ENCODE results near the gene NME5. TPM values are rescaled to one million over a fixed set of nuclear protein-coding genes. Genes with fewer than 3 reads are reported as not detected.

NME5 gene
- total and polyA plus RNA-seq, 9 of the 15 experiments (the other 6 are each of a cell fraction or from before 2014, with no cell fraction given): not detected

DNA sequence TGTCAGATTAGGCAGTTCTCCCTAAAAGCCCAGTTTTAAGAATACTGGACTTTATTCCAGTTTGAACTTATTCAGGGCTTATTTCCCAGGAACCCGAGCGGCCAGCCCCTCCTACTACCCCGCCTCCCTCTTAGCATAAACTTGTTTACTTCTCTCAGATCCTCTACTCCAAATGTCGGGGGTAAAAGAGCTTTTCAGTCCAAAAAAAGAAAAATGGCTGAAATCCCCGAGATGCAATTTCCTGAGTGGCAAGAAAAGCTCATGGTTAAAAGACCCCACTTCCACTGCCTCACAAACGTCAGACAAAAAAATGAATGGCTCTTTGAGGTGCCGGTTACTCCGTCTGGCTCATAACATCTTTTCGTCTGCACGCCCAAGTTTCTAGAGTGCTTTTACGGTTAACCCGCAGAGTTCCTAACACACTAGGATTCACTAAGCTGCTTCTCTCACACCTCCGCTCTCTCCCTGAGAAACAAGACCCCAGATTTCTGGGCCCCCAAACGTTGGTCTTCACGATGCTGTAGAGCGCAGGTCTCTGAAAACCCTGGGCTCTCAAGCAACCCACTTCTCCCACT is 38.8 kb upstream of the NME5 start (continued):
- TF ChIP-seq, protein P1, sequence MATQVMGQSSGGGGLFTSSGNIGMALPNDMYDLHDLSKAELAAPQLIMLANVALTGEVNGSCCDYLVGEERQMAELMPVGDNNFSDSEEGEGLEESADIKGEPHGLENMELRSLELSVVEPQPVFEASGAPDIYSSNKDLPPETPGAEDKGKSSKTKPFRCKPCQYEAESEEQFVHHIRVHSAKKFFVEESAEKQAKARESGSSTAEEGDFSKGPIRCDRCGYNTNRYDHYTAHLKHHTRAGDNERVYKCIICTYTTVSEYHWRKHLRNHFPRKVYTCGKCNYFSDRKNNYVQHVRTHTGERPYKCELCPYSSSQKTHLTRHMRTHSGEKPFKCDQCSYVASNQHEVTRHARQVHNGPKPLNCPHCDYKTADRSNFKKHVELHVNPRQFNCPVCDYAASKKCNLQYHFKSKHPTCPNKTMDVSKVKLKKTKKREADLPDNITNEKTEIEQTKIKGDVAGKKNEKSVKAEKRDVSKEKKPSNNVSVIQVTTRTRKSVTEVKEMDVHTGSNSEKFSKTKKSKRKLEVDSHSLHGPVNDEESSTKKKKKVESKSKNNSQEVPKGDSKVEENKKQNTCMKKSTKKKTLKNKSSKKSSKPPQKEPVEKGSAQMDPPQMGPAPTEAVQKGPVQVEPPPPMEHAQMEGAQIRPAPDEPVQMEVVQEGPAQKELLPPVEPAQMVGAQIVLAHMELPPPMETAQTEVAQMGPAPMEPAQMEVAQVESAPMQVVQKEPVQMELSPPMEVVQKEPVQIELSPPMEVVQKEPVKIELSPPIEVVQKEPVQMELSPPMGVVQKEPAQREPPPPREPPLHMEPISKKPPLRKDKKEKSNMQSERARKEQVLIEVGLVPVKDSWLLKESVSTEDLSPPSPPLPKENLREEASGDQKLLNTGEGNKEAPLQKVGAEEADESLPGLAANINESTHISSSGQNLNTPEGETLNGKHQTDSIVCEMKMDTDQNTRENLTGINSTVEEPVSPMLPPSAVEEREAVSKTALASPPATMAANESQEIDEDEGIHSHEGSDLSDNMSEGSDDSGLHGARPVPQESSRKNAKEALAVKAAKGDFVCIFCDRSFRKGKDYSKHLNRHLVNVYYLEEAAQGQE (IDR thresholded peaks at IDR 0.05; ENCODE audit: borderline replicate concordance): no peak
- TF ChIP-seq, protein P1 (CRISPR knock-in tag; IDR thresholded peaks at IDR 0.05; ENCODE audit: low read depth): no peak
- TF ChIP-seq CHD2 (IDR thresholded peaks at IDR 0.05; ENCODE audit: low read depth, low read length) (no peak), ZNF263 (CRISPR knock-in tag; IDR thresholded peaks at IDR 0.05; ENCODE audit: borderline replicate concordance) (0 out of 2 replicates have a peak, but pooled peaks have one; percentile 8), MYNN (IDR thresholded peaks at IDR 0.05) (no peak), MYNN (CRISPR knock-in tag; IDR thresholded peaks at IDR 0.05) (no peak), SAFB (IDR thresholded peaks at IDR 0.05; ENCODE audit: borderline replicate concordance, low read depth, low read length) (no peak), ZNF253 (CRISPR knock-in tag; conservative IDR thresholded peaks at IDR 0.05) (no peak), SMAD4 (CRISPR knock-in tag; conservative IDR thresholded peaks at IDR 0.05) (0 out of 2 replicates have a peak, but pooled peaks have one; percentile 14), HNRNPK (IDR thresholded peaks at IDR 0.05; ENCODE audit: low read depth, low read length, poor library complexity, severe bottlenecking) (no peak), ZNF354B (CRISPR knock-in tag; IDR thresholded peaks at IDR 0.05) (no peak), ZBTB7A (IDR thresholded peaks at IDR 0.05; ENCODE audit: borderline replicate concordance, control insufficient read depth, low read depth, low read length) (peak; percentile 34; the same call in 1 of the 2 replicates)
- TF ChIP-seq, protein P2, sequence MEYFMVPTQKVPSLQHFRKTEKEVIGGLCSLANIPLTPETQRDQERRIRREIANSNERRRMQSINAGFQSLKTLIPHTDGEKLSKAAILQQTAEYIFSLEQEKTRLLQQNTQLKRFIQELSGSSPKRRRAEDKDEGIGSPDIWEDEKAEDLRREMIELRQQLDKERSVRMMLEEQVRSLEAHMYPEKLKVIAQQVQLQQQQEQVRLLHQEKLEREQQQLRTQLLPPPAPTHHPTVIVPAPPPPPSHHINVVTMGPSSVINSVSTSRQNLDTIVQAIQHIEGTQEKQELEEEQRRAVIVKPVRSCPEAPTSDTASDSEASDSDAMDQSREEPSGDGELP (CRISPR knock-in tag; IDR thresholded peaks at IDR 0.05; ENCODE audit: borderline replicate concordance): no peak
- TF ChIP-seq, protein P3, sequence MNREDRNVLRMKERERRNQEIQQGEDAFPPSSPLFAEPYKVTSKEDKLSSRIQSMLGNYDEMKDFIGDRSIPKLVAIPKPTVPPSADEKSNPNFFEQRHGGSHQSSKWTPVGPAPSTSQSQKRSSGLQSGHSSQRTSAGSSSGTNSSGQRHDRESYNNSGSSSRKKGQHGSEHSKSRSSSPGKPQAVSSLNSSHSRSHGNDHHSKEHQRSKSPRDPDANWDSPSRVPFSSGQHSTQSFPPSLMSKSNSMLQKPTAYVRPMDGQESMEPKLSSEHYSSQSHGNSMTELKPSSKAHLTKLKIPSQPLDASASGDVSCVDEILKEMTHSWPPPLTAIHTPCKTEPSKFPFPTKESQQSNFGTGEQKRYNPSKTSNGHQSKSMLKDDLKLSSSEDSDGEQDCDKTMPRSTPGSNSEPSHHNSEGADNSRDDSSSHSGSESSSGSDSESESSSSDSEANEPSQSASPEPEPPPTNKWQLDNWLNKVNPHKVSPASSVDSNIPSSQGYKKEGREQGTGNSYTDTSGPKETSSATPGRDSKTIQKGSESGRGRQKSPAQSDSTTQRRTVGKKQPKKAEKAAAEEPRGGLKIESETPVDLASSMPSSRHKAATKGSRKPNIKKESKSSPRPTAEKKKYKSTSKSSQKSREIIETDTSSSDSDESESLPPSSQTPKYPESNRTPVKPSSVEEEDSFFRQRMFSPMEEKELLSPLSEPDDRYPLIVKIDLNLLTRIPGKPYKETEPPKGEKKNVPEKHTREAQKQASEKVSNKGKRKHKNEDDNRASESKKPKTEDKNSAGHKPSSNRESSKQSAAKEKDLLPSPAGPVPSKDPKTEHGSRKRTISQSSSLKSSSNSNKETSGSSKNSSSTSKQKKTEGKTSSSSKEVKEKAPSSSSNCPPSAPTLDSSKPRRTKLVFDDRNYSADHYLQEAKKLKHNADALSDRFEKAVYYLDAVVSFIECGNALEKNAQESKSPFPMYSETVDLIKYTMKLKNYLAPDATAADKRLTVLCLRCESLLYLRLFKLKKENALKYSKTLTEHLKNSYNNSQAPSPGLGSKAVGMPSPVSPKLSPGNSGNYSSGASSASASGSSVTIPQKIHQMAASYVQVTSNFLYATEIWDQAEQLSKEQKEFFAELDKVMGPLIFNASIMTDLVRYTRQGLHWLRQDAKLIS (CRISPR knock-in tag; IDR thresholded peaks at IDR 0.05): peak; percentile 84
